HAP-1 (cell line): Measurements from ENCODE around the gene IFNK.
A peak's percentile ranks its signal among the peaks of the same experiment; 100 is the strongest.

Experiments used
- DNase-seq, 2 experiments: peaks; one replicate each; pipeline ENCODE4 v3.0.0-alpha.2; 2016 to 2020; ENCODE audit warnings: low spot score in 2 of 2
- H3K27me3 ChIP-seq: fragments of 250-450 bp; sonication (Bioruptor Pico); 2 replicates; pipeline ENCODE4 v1.5.1; 2020; ENCODE audit warnings: low read depth, mild to moderate bottlenecking, moderate library complexity
- H3K36me3 ChIP-seq: fragments of 250-450 bp; sonication (Bioruptor Pico); replicated peaks from 2 replicates; pipeline ENCODE4 v1.5.1; 2020; ENCODE audit warnings: mild to moderate bottlenecking
- H3K4me1 ChIP-seq: fragments of 250-450 bp; sonication (Bioruptor Pico); 2 replicates; pipeline ENCODE4 v1.5.1; 2020; ENCODE audit warnings: mild to moderate bottlenecking
- H3K4me3 ChIP-seq: fragments of 250-450 bp; sonication (Bioruptor Pico); 2 replicates; pipeline ENCODE4 v1.5.1; 2020; ENCODE audit warnings: mild to moderate bottlenecking, moderate library complexity
- H3K9me3 ChIP-seq: fragments of 250-450 bp; sonication (Bioruptor Pico); 2 replicates; pipeline ENCODE4 v1.5.1; 2020; ENCODE audit warnings: mild to moderate bottlenecking, moderate library complexity
- in situ Hi-C: fragments of 300-500 bp; cut with MboI; formaldehyde crosslinking; loops from 3 replicates; pipeline ENCODE4 v1.14.3; 2020; ENCODE audit warnings: low sequenced_read_pairs, inconsistent platforms, mixed read lengths

Gene IFNK

DNA sequence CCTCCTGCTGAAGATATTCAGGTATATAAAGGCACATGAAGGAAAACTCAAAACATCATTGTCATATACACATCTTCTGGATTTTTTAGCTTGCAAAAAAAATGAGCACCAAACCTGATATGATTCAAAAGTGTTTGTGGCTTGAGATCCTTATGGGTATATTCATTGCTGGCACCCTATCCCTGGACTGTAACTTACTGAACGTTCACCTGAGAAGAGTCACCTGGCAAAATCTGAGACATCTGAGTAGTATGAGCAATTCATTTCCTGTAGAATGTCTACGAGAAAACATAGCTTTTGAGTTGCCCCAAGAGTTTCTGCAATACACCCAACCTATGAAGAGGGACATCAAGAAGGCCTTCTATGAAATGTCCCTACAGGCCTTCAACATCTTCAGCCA is at the start of gene IFNK:
IFNK (plus strand) TSS at position 55 of the 400 bp plus-strand sequence; CDS start at position 102, 47 bp downstream.
- no peak for DNase-seq
- in situ Hi-C loops, result no loop called here

GRCh38 chr9:27474305-27474704 is 49.8 kb upstream of the IFNK start:
- no peak for DNase-seq
- Histone ChIP-seq H3K36me3 (no peaks in the 10 kb centered on the region), H3K27me3 (no peaks in the 10 kb centered on the region), H3K4me3 (no peak overlapping the region), H3K4me1 (peaks cover 32% of the 10 kb centered on the region), H3K9me3 (0 out of 2 replicates have a peak, but pooled peaks cover 4% of the 10 kb centered on the region)
- in situ Hi-C loops, result no loop called here

More for the DNA sequence above, at the start of gene IFNK:
- H3K36me3 ChIP-seq, result no peaks in the 10 kb centered on the region
- H3K9me3 ChIP-seq, result no peaks in the 10 kb centered on the region
- no peak within 1 kb of the TSS for H3K4me3 ChIP-seq
- H3K27me3 ChIP-seq, result no peaks in the 10 kb centered on the region
- H3K4me1 ChIP-seq, result peaks cover 10% of the 10 kb centered on the region

GRCh38 chr9:27475057-27475595 is 49.0 kb upstream of the IFNK start:
- Histone ChIP-seq H3K36me3 (no peaks in the 10 kb centered on the region), H3K27me3 (no peaks in the 10 kb centered on the region), H3K9me3 (peaks cover 6% of the 10 kb centered on the region; the same call in 1 of the 2 replicates), H3K4me1 (peaks cover 32% of the 10 kb centered on the region), H3K4me3 (no peak overlapping the region)
- in situ Hi-C loops, result no loop called here
- DNase-seq, result no peak

GRCh38 chr9:27476870-27477515 is 47.1 kb upstream of the IFNK start:
- peaks cover 6% of the 10 kb centered on the region; the same call in 1 of the 2 replicates for H3K9me3 ChIP-seq
- DNase-seq, result no peak
- no peaks in the 10 kb centered on the region for H3K27me3 ChIP-seq
- no peak overlapping the region for H3K4me3 ChIP-seq
- in situ Hi-C loops, result no loop called here
- H3K4me1 ChIP-seq, result peaks cover 35% of the 10 kb centered on the region
- H3K36me3 ChIP-seq, result no peaks in the 10 kb centered on the region

- peaks cover 6% of the 10 kb centered on the region; the same call in 1 of the 2 replicates for H3K9me3 ChIP-seq
- peak in 1 of 2 experiments; percentile 99 for DNase-seq
- no peak overlapping the region for H3K4me3 ChIP-seq
- no peaks in the 10 kb centered on the region for H3K27me3 ChIP-seq
- H3K4me1 ChIP-seq, result peaks cover 28% of the 10 kb centered on the region
- no peaks in the 10 kb centered on the region for H3K36me3 ChIP-seq
- in situ Hi-C loops, result no loop called here
These were observed 45.8 kb upstream of the IFNK start for GRCh38 chr9:27478322-27478721.

GRCh38 chr9:27482709-27483108 is 41.4 kb upstream of the IFNK start:
- Histone ChIP-seq H3K36me3 (no peaks in the 10 kb centered on the region), H3K27me3 (no peaks in the 10 kb centered on the region), H3K9me3 (peaks cover 6% of the 10 kb centered on the region; the same call in 1 of the 2 replicates), H3K4me1 (peaks cover 19% of the 10 kb centered on the region), H3K4me3 (no peak overlapping the region)
- DNase-seq, result no peak
- in situ Hi-C loops, result no loop called here

GRCh38 chr9:27483576-27483975 is 40.5 kb upstream of the IFNK start:
- no peak for DNase-seq
- H3K4me1 ChIP-seq, result peaks cover 16% of the 10 kb centered on the region
- no peaks in the 10 kb centered on the region for H3K36me3 ChIP-seq
- H3K4me3 ChIP-seq, result no peak overlapping the region
- peaks cover 6% of the 10 kb centered on the region; the same call in 1 of the 2 replicates for H3K9me3 ChIP-seq
- no peaks in the 10 kb centered on the region for H3K27me3 ChIP-seq
- in situ Hi-C loops, result no loop called here

GRCh38 chr9:27485158-27485557 is 38.9 kb upstream of the IFNK start:
- Histone ChIP-seq H3K4me1 (peaks cover 17% of the 10 kb centered on the region), H3K27me3 (no peaks in the 10 kb centered on the region), H3K4me3 (no peak overlapping the region), H3K9me3 (no peaks in the 10 kb centered on the region), H3K36me3 (no peaks in the 10 kb centered on the region)
- in situ Hi-C loops, result no loop called here
- peak in 1 of 2 experiments; percentile 24 for DNase-seq

DNA sequence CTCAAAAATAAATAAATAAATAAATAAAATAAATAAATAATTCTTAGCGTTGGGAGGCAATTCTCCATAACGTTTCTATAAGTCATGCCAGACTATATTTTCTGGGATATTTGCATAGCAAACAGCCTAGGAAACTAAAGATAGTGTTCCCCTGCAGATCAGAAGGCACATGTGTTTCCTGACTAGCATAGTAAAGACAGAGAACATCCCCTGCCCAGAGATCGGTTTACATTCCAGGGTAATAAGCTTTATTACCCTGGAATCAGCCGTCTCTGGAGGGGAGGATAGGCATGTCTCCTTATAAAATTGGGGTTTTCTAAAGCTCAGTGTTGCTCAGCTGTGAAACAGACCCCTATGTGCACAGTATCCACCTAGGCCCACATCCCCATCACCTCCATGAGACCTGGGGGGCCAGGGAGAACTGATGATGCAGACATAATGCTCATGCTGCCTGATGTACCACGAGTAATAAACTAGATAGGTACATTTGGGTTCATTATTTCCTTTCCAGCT is 36.9 kb upstream of the IFNK start:
- DNase-seq, result no peak
- no peaks in the 10 kb centered on the region for H3K36me3 ChIP-seq
- no peaks in the 10 kb centered on the region for H3K9me3 ChIP-seq
- no peak overlapping the region for H3K4me3 ChIP-seq
- peaks cover 10% of the 10 kb centered on the region for H3K4me1 ChIP-seq
- in situ Hi-C loops, result no loop called here
- H3K27me3 ChIP-seq, result no peaks in the 10 kb centered on the region

DNA sequence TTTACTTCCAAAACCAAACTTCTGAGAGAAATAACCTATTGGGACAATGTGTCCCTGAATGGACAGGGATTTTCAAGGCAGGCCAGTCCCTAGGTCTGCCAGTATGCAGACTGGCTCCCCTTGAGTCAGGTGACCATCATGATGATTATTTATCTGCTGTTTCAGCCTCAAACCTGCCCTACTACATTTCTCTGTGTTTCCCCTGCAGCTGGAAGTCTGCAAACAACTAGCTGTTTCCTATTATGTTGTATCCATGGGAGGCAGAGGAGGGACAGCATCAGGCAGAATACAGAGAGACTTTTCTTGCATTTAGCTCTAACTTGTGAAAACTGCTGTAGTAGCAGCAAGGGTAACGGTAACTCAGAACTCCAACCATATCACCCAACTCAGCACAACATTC is 36.2 kb upstream of the IFNK start:
- no peaks in the 10 kb centered on the region for H3K27me3 ChIP-seq
- in situ Hi-C loops, result no loop called here
- H3K9me3 ChIP-seq, result no peaks in the 10 kb centered on the region
- no peaks in the 10 kb centered on the region for H3K36me3 ChIP-seq
- DNase-seq, result no peak
- H3K4me1 ChIP-seq, result peaks cover 10% of the 10 kb centered on the region
- H3K4me3 ChIP-seq, result no peak overlapping the region

- H3K4me1 ChIP-seq, result peaks cover 10% of the 10 kb centered on the region
These were observed 34.8 kb upstream of the IFNK start for GRCh38 chr9:27489087-27489876.

DNA sequence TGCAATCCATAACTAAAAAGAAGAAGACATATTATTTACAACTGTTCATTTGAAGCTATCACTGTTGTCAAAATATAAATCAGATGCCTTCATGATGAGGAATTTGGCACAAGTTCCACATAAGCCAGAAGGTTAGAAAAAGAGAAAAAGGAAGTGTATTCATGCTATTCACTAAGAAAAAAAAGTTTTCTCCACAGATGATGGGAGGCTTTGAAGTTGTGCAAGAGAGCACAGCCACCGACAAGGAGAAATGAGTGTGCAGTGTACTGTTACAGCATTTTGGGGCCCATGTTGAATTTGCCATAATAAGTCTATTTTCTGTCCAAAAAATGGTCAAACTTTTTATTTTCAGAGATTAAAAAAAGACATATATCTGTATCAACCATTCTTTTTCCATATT is 32.9 kb upstream of the IFNK start:
- H3K36me3 ChIP-seq, result no peaks in the 10 kb centered on the region
- H3K27me3 ChIP-seq, result no peaks in the 10 kb centered on the region
- peaks cover 18% of the 10 kb centered on the region for H3K4me1 ChIP-seq
- in situ Hi-C loops, result no loop called here
- H3K9me3 ChIP-seq, result no peaks in the 10 kb centered on the region
- no peak for DNase-seq
- H3K4me3 ChIP-seq, result no peak overlapping the region

More at GRCh38 chr9:27489087-27489876, 34.8 kb upstream of the IFNK start:
- H3K36me3 ChIP-seq, result no peaks in the 10 kb centered on the region
- H3K27me3 ChIP-seq, result no peaks in the 10 kb centered on the region
- peak; percentile 52 to 60 for DNase-seq
- H3K4me3 ChIP-seq, result no peak overlapping the region
- in situ Hi-C loops, result no loop called here
- no peaks in the 10 kb centered on the region for H3K9me3 ChIP-seq

- in situ Hi-C loops, result no loop called here
- no peaks in the 10 kb centered on the region for H3K27me3 ChIP-seq
- H3K36me3 ChIP-seq, result no peaks in the 10 kb centered on the region
- H3K4me1 ChIP-seq, result peaks cover 48% of the 10 kb centered on the region
- H3K4me3 ChIP-seq, result no peak overlapping the region
- H3K9me3 ChIP-seq, result no peaks in the 10 kb centered on the region
- DNase-seq, result peak in 1 of 2 experiments; percentile 83
These were observed 28.5 kb upstream of the IFNK start for GRCh38 chr9:27495480-27496134.
